Right lobe of liver (tissue), 4 donors: Measurements from ENCODE around the gene RHOJ.

ENCODE experiments used
- CTCF ChIP-seq, 4 donors: fragments of 200-600 bp in 3 of 4; fragments of 450-650 bp in 1 of 4; IDR thresholded peaks; one replicate each; pipeline versions ENCODE4 v1.5.1 to v1.8.0; 2016 to 2022; ENCODE audit warnings: antibody characterized with exemption in 4 of 4, mild to moderate bottlenecking in 2 of 4
- POLR2A ChIP-seq: fragments of 450-650 bp; IDR thresholded peaks from one replicate; pipeline ENCODE4 v1.6.1; 2017; ENCODE audit warnings: antibody characterized with exemption, mild to moderate bottlenecking
- donor health status: DM: no; HTN: no; CAD: no.
- donor health status: DM: no; HTN: no; CAD: no.
- donor health status: DM: no; HTN: yes; CAD: no.

GRCh38 chr14:63296060-63296563 is 91.9 kb downstream of the RHOJ start:
- no peak for TF ChIP-seq POLR2A
- TF ChIP-seq CTCF (IDR thresholded peaks at IDR 0.05), result no peak
